Stimulated activated CD4-positive, alpha-beta T cell treated with anti-CD3 and anti-CD28 coated beads, Interleukin-1b, Interleukin-23, amount 100 ng/mL, for 4 hours (primary cell): ENCODE measurements around the gene ZNF239.
"Not testable (repeated sequence)": the region's sequence is repeated elsewhere in the genome, so short reads cannot be mapped to it uniquely, and the experiment has no call there.

ENCODE experiments used
- DNase-seq, 2 donors: peaks; one replicate each; pipeline ENCODE4 v3.0.0-alpha.2; 2020; ENCODE audit warnings: low read depth in 2 of 2

ZNF239 gene

GRCh38 chr10:43574001-43574892 is at the start of gene ZNF239:
Gene ZNF239, minus strand, starts transcription at chr10:43574616. Its CDS starts 16,537 bp downstream, at chr10:43558079.
- peak; percentile 76 to 81 for DNase-seq

GRCh38 chr10:43623351-43623750 is 48.9 kb upstream of the ZNF239 start:
- no peak for DNase-seq

- DNase-seq = no peak
Observed at GRCh38 chr10:43622038-43622437, 47.6 kb upstream of the ZNF239 start.

GRCh38 chr10:43619368-43619767 is 45.0 kb upstream of the ZNF239 start:
- no peak for DNase-seq

- DNase-seq = no peak
Observed at GRCh38 chr10:43616697-43617370, 42.4 kb upstream of the ZNF239 start.

- no peak for DNase-seq
Observed at GRCh38 chr10:43610636-43611035, 36.2 kb upstream of the ZNF239 start.

- no peak for DNase-seq
Observed at GRCh38 chr10:43607199-43607573, 32.8 kb upstream of the ZNF239 start.

GRCh38 chr10:43606323-43607198 is 32.1 kb upstream of the ZNF239 start, which contains the start of gene ZNF485:
Gene ZNF485, plus strand, starts transcription at chr10:43606438. Its CDS starts 613 bp downstream, at chr10:43607051.
- DNase-seq = peak; percentile 59 to 67

GRCh38 chr10:43605850-43606322 is 31.5 kb upstream of the ZNF239 start:
- no peak for DNase-seq

- DNase-seq = not testable (repeated sequence)
Observed at GRCh38 chr10:43601576-43601975, 27.2 kb upstream of the ZNF239 start.

GRCh38 chr10:43599333-43599732 is 24.9 kb upstream of the ZNF239 start:
- no peak for DNase-seq

GRCh38 chr10:43598446-43598845 is 24.0 kb upstream of the ZNF239 start:
- DNase-seq = no peak

GRCh38 chr10:43596546-43596945 is 22.1 kb upstream of the ZNF239 start:
- no peak for DNase-seq

- DNase-seq = no peak
Observed at GRCh38 chr10:43595739-43596298, 21.4 kb upstream of the ZNF239 start.

- no peak for DNase-seq
Observed at GRCh38 chr10:43594944-43595589, 20.7 kb upstream of the ZNF239 start.

- DNase-seq = no peak
Observed at GRCh38 chr10:43591303-43591904, 17.0 kb upstream of the ZNF239 start.

- DNase-seq = not testable (repeated sequence)
Observed at GRCh38 chr10:43586730-43587115, 12.3 kb upstream of the ZNF239 start.

GRCh38 chr10:43585981-43586729 is 11.7 kb upstream of the ZNF239 start:
- no peak for DNase-seq

GRCh38 chr10:43585046-43585445 is 10.6 kb upstream of the ZNF239 start:
- DNase-seq = no peak

- no peak for DNase-seq
Observed at GRCh38 chr10:43584051-43584450, 9.6 kb upstream of the ZNF239 start.
